T-cell (primary cell): ENCODE measurements around the gene ACAP2. TPM values are rescaled to one million over a fixed set of nuclear protein-coding genes. Genes with fewer than 3 reads are reported as not detected.

Experiments used
- ATAC-seq, 4 experiments: fragments of 200-7000 bp in 3 of 4; fragments of 150-1000 bp in 1 of 4; cut with Tn5 transposase; replicated peaks in 1 of 4; 1 replicate in 3 of 4; 2 replicates in 1 of 4; pipeline ENCODE4 v1.10.0; 2021; ENCODE audit warnings: moderate library complexity in 3 of 4, mild to moderate bottlenecking in 2 of 4, moderate number of reproducible peaks in 1 of 4
- CTCF ChIA-PET, 2 donors: fragments of 300-600 bp; sonication (Branson Sonifier 250); formaldehyde crosslinking; loops; one replicate each; lab custom pipeline; 2022; ENCODE audit warnings: antibody characterized with exemption in 2 of 2; lab: Charles Lee
- POLR2A ChIA-PET, 2 donors: fragments of 300-600 bp; sonication (Branson Sonifier 250); formaldehyde crosslinking; loops; one replicate each; lab custom pipeline; 2022; ENCODE audit warnings: antibody characterized with exemption in 2 of 2; lab: Charles Lee
- DNase-seq, 35 experiments: peaks; one replicate each; pipeline versions ENCODE4 v3.0.0 to v3.0.0-alpha.2; 2013 to 2023
- H3K27ac ChIP-seq: one replicate; pipeline ENCODE4 v1.5.1; 2013; ENCODE audit warnings: low read length
- H3K27me3 ChIP-seq, 2 experiments: replicated peaks in 1 of 2; 1 replicate in 1 of 2; 2 replicates in 1 of 2; pipeline versions ENCODE4 v1.6.1 to v1.7.0; 2013; ENCODE audit warnings: low read length in 1 of 2, mixed read lengths in 1 of 2; ENCODE audit not compliant: control insufficient read depth in 2 of 2, insufficient read depth in 2 of 2; ENCODE audit errors: extremely low read depth in 1 of 2
- H3K36me3 ChIP-seq, 2 donors: 1 replicate in 1 of 2; 2 replicates in 1 of 2; pipeline versions ENCODE4 v1.6.1 to v1.7.0; 2013; ENCODE audit warnings: low read length in 1 of 2; ENCODE audit not compliant: control insufficient read depth in 2 of 2, insufficient read depth in 1 of 2; ENCODE audit errors: extremely low read depth in 1 of 2
- H3K4me1 ChIP-seq, 2 experiments: 1 replicate in 1 of 2; 2 replicates in 1 of 2; pipeline versions ENCODE4 v1.6.1 to v1.7.0; 2013; ENCODE audit warnings: low read length in 2 of 2, mixed read lengths in 1 of 2; ENCODE audit not compliant: insufficient read depth in 2 of 2, control insufficient read depth in 1 of 2; ENCODE audit errors: extremely low read depth in 1 of 2
- H3K4me3 ChIP-seq, 2 donors: 1 replicate in 1 of 2; 2 replicates in 1 of 2; pipeline versions ENCODE4 v1.5.1 to v1.7.0; 2013; ENCODE audit warnings: mild to moderate bottlenecking in 2 of 2, low read length in 1 of 2, moderate library complexity in 1 of 2; ENCODE audit not compliant: control insufficient read depth in 1 of 2; ENCODE audit errors: extremely low read depth in 1 of 2
- H3K9me3 ChIP-seq: 2 replicates; pipeline ENCODE4 v1.7.0; 2013
- H3K27ac Mint-ChIP-seq, 2 donors: one replicate each; pipeline ENCODE4 v1.8.0; 2020 to 2021; ENCODE audit warnings: mild to moderate bottlenecking in 2 of 2, mixed read lengths in 2 of 2
- H3K27me3 Mint-ChIP-seq, 2 donors: one replicate each; pipeline ENCODE4 v1.8.0; 2021 to 2022; ENCODE audit warnings: mixed read lengths in 2 of 2
- H3K36me3 Mint-ChIP-seq: one replicate; pipeline ENCODE4 v1.8.0; 2021; ENCODE audit warnings: mixed read lengths
- H3K4me1 Mint-ChIP-seq, 3 donors: one replicate each; pipeline ENCODE4 v1.8.0; 2020 to 2022; ENCODE audit warnings: mixed read lengths in 3 of 3, mild to moderate bottlenecking in 1 of 3
- H3K4me3 Mint-ChIP-seq, 3 donors: one replicate each; pipeline ENCODE4 v1.8.0; 2020 to 2022; ENCODE audit warnings: mild to moderate bottlenecking in 3 of 3, mixed read lengths in 3 of 3, moderate library complexity in 3 of 3
- H3K9me3 Mint-ChIP-seq, 3 donors: one replicate each; pipeline ENCODE4 v1.8.0; 2020 to 2022; ENCODE audit warnings: mixed read lengths in 3 of 3
- WGBS: methylation state at CpG from one replicate; pipeline ENCODE4 v1.1.5; 2013; ENCODE audit warnings: missing lambda C conversion rate; ENCODE audit not compliant: insufficient coverage; 5-methylcytosine and 5-hydroxymethylcytosine counted together
- total RNA-seq, 35 experiments: library from RNA in 6 of 35; stranded (reverse) in 6 of 35; fragments of 120-200 nt in 1 of 35; gene quantifications; one replicate each; pipeline versions ENCODE4 v1.2.1 to v1.2.4 and lab custom pipeline; 2013 to 2026

The ACAP2 gene
- total RNA-seq, 5 donors from 2014 or later (not counting 1 experiment from before 2014, with no cell fraction given) = 63.6 to 90.7 (median 72.5) TPM

- no peaks in the 10 kb centered on the region for H3K9me3 ChIP-seq
- H3K4me3 Mint-ChIP-seq = no peak overlapping the region
- H3K36me3 Mint-ChIP-seq = no peaks in the 10 kb centered on the region
- WGBS = 92% methylated on average over 2 of the region's 3 CpGs
- H3K4me3 ChIP-seq = no peak overlapping the region
- ChIA-PET CTCF (interaction anchor here in 1 of 2 donors (0.6 kb wide), 1 partner anchor 58 kb away, joined by 3 read pairs; no protein-coding TSS in a partner anchor), POLR2A (interaction anchor here in 1 of 2 donors (0.8 kb wide), 1 partner anchor 136 kb away, joined by 3 read pairs; no protein-coding TSS in a partner anchor)
- H3K27ac Mint-ChIP-seq = peak overlapping the region in 1 of 2 donors; percentile 13
- H3K4me1 Mint-ChIP-seq = peaks cover 30 to 35% (median 31%) of the 10 kb centered on the region in 3 donors
- H3K9me3 Mint-ChIP-seq = no peaks in the 10 kb centered on the region
- H3K27me3 Mint-ChIP-seq = no peaks in the 10 kb centered on the region
- no peaks in the 10 kb centered on the region for H3K36me3 ChIP-seq
- H3K27ac ChIP-seq = no peak overlapping the region
- ATAC-seq = no peak
- peaks cover 13 to 21% of the 10 kb centered on the region in 2 experiments for H3K4me1 ChIP-seq
- DNase-seq = no peak
- H3K27me3 ChIP-seq = no peaks in the 10 kb centered on the region
Measured at GRCh38 chr3:195446359-195446758, 3.5 kb upstream of the ACAP2 start.

GRCh38 chr3:195445885-195446284 is 3.1 kb upstream of the ACAP2 start:
- ATAC-seq (no peak), DNase-seq (no peak)
- peaks cover 35 to 40% (median 35%) of the 10 kb centered on the region in 3 donors for H3K4me1 Mint-ChIP-seq
- 85% methylated on average over 2 of the region's 2 CpGs for WGBS
- Histone ChIP-seq H3K27me3 (no peaks in the 10 kb centered on the region), H3K36me3 (no peaks in the 10 kb centered on the region), H3K4me3 (no peak overlapping the region), H3K27ac (no peak overlapping the region), H3K9me3 (no peaks in the 10 kb centered on the region), H3K4me1 (peaks cover 18 to 24% of the 10 kb centered on the region in 2 experiments)
- CTCF ChIA-PET = no interaction called here
- no peaks in the 10 kb centered on the region for H3K9me3 Mint-ChIP-seq
- peak overlapping the region in 1 of 2 donors; percentile 70 for H3K27ac Mint-ChIP-seq
- no peaks in the 10 kb centered on the region for H3K36me3 Mint-ChIP-seq
- H3K27me3 Mint-ChIP-seq = no peaks in the 10 kb centered on the region
- no peak overlapping the region for H3K4me3 Mint-ChIP-seq
- POLR2A ChIA-PET = no interaction called here

GRCh38 chr3:195443391-195443989 is 670 bp upstream of the ACAP2 start:
- peaks cover 28 to 30% of the 10 kb centered on the region in 2 experiments for H3K4me1 ChIP-seq
- Mint-ChIP-seq H3K4me1 (peaks cover 50 to 57% (median 53%) of the 10 kb centered on the region in 3 donors), H3K36me3 (no peaks in the 10 kb centered on the region), H3K4me3 (peak overlapping the region; percentile 92 to 98 (median 94)), H3K27ac (peak overlapping the region; percentile 70 to 80), H3K9me3 (no peaks in the 10 kb centered on the region), H3K27me3 (no peaks in the 10 kb centered on the region)
- peak overlapping the region; percentile 55 for H3K27ac ChIP-seq
- ChIA-PET CTCF (interaction anchor here (0.5 to 1.1 kb wide), 3 partner anchors 172 to 1271 kb away, joined by 3 to 7 read pairs (median 3); partner anchors contain the start of gene XXYLT1 (in 1 of the 2)), POLR2A (interaction anchor here in 1 of 2 donors (0.5 kb wide), 1 partner anchor 165 kb away, joined by 3 read pairs; no protein-coding TSS in a partner anchor)
- H3K9me3 ChIP-seq = no peaks in the 10 kb centered on the region
- ATAC-seq (no peak), DNase-seq (no peak)
- H3K36me3 ChIP-seq = no peaks in the 10 kb centered on the region
- H3K27me3 ChIP-seq = no peaks in the 10 kb centered on the region
- H3K4me3 ChIP-seq = peak overlapping the region; percentile 0 to 90
- WGBS = no CpG with 5 or more reads among the region's 6 CpGs

- H3K9me3 Mint-ChIP-seq = no peaks in the 10 kb centered on the region
- H3K4me3 Mint-ChIP-seq = peak overlapping the region; percentile 92 to 98 (median 94)
- H3K4me1 Mint-ChIP-seq = peaks cover 50 to 65% (median 59%) of the 10 kb centered on the region in 3 donors
- no peaks in the 10 kb centered on the region for H3K36me3 Mint-ChIP-seq
- H3K27ac ChIP-seq = peak overlapping the region; percentile 71
- DNase-seq (peak in 33 of 35 experiments; percentile 26 to 66 (median 41)), ATAC-seq (peak; percentile 2 to 15 (median 10))
- ChIA-PET POLR2A (interaction anchor here (0.6 to 0.7 kb wide), 2 partner anchors 97 to 790 kb away, joined by 3 to 10 read pairs; no protein-coding TSS in a partner anchor), CTCF (interaction anchor here (0.6 to 1.2 kb wide), 3 partner anchors 51 to 447 kb away, joined by 3 to 7 read pairs (median 6); partner anchors contain the start of gene XXYLT1 (in 1 of the 2))
- H3K27ac Mint-ChIP-seq = peak overlapping the region; percentile 87 to 89
- WGBS = 0% methylated on average over 28 of the region's 43 CpGs
- H3K4me3 ChIP-seq = peak overlapping the region; percentile 90
- no peaks in the 10 kb centered on the region for H3K9me3 ChIP-seq
- H3K27me3 ChIP-seq = no peaks in the 10 kb centered on the region
- H3K4me1 ChIP-seq = peaks cover 28 to 38% of the 10 kb centered on the region in 2 experiments
- H3K36me3 ChIP-seq = no peaks in the 10 kb centered on the region
- H3K27me3 Mint-ChIP-seq = no peaks in the 10 kb centered on the region
Measured at GRCh38 chr3:195441992-195442572, 738 bp downstream of the ACAP2 start.

GRCh38 chr3:195441476-195441991 is 1.3 kb downstream of the ACAP2 start:
- Mint-ChIP-seq H3K27me3 (no peaks in the 10 kb centered on the region), H3K36me3 (no peaks in the 10 kb centered on the region), H3K27ac (peak overlapping the region; percentile 87 to 89), H3K9me3 (no peaks in the 10 kb centered on the region), H3K4me3 (peak overlapping the region; percentile 92 to 98 (median 94)), H3K4me1 (peaks cover 51 to 69% (median 62%) of the 10 kb centered on the region in 3 donors)
- no peaks in the 10 kb centered on the region for H3K9me3 ChIP-seq
- DNase-seq (peak in 1 of 35 experiments; percentile 27), ATAC-seq (no peak)
- ChIA-PET POLR2A (interaction anchor here (0.5 to 0.8 kb wide), 6 partner anchors 18 to 1781 kb away, joined by 3 to 10 read pairs (median 4); no protein-coding TSS in a partner anchor), CTCF (interaction anchor here (0.6 to 1.2 kb wide), 2 partner anchors 50 to 448 kb away, joined by 6 to 7 read pairs; no protein-coding TSS in a partner anchor)
- H3K27ac ChIP-seq = peak overlapping the region; percentile 71
- H3K36me3 ChIP-seq = no peaks in the 10 kb centered on the region
- H3K27me3 ChIP-seq = no peaks in the 10 kb centered on the region
- peaks cover 28 to 40% of the 10 kb centered on the region in 2 experiments for H3K4me1 ChIP-seq
- H3K4me3 ChIP-seq = peak overlapping the region; percentile 90
- WGBS = 0% methylated on average over 7 of the region's 13 CpGs

- Histone ChIP-seq H3K27ac (peak overlapping the region; percentile 71), H3K4me1 (peaks cover 28 to 42% of the 10 kb centered on the region in 2 experiments), H3K9me3 (no peaks in the 10 kb centered on the region), H3K4me3 (peak overlapping the region; percentile 90), H3K27me3 (no peaks in the 10 kb centered on the region), H3K36me3 (no peaks in the 10 kb centered on the region)
- H3K27ac Mint-ChIP-seq = peak overlapping the region; percentile 87 to 89
- H3K27me3 Mint-ChIP-seq = no peaks in the 10 kb centered on the region
- no peaks in the 10 kb centered on the region for H3K9me3 Mint-ChIP-seq
- POLR2A ChIA-PET = interaction anchor here (0.5 to 0.9 kb wide), 6 partner anchors 10 to 1780 kb away, joined by 3 to 5 read pairs (median 4); no protein-coding TSS in a partner anchor
- H3K4me3 Mint-ChIP-seq = peak overlapping the region; percentile 92 to 98 (median 94)
- ATAC-seq (no peak), DNase-seq (no peak)
- no peaks in the 10 kb centered on the region for H3K36me3 Mint-ChIP-seq
- CTCF ChIA-PET = interaction anchor here in 1 of 2 donors (0.8 to 1.3 kb wide), 4 partner anchors 17 to 170 kb away, joined by 3 to 7 read pairs (median 3); partner anchors contain the start of gene XXYLT1
- H3K4me1 Mint-ChIP-seq = peaks cover 51 to 68% (median 60%) of the 10 kb centered on the region in 3 donors
- WGBS = no CpG with 5 or more reads among the region's 2 CpGs
Measured at GRCh38 chr3:195441051-195441450, 1.8 kb downstream of the ACAP2 start.
